ENCODE measurements around the gene CYGB. TPM values are rescaled to one million over a fixed set of nuclear protein-coding genes. Genes with fewer than 3 reads are reported as not detected.

The CYGB gene
- total RNA-seq, 1 experiment from 2014 or later, result not detected

DNA sequence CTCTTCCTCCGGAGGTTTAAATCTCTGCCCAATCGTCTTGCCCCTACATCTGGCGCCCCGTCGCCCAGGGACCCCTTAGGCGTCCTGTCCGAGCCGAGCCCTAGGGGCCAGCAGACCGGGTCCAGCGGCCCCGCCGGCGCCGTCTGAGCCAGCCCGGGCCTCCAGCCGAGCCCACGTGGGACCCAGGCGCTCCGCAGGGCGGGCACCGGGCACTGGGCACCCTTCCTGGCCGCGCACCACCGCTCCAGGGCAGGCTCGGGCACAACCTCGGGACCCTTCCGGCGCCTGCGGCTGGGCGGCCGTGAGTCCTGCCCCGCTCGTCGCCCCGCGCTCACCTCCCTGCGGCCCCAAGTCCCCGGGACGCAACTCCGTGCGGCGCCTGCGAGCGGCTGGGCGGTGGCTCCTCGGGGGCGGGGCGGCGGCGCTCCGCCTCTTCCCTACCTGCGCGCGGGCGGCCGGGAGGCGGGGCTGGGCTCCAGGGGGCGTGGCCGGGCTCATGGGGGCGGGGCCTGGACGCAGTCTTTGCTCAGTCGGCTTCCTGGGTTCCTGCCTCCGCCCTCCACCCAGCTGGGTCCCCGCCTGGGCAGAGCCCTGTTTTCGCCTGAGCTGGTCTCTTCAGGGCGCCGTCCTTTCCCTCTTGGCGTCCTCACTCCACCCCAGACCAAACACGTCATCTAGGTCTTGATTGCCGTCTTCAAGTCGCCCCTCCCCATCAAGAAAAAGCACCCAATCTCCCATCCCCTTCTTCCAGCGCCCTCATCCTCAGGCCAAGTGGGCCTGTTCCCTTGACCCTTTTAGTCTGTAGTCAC lies 36.3 kb downstream of the CYGB start, which contains the start of gene RHBDF2:
Gene RHBDF2, minus strand, starts transcription at position 406 of the 809 bp plus-strand sequence. CDS start 19,899 bp downstream, outside the sequence.
- H3K4me2 ChIP-seq (ENCODE audit: low read depth, low read length, poor library complexity, severe bottlenecking), result peak within 1 kb of the TSS; percentile 81
- no peaks in the 10 kb centered on the region for H3K27me3 ChIP-seq (ENCODE audit: low read length)
- peaks cover 2% of the 10 kb centered on the region; the same call in 1 of the 2 replicates for H4K20me1 ChIP-seq (ENCODE audit: insufficient read depth, low read depth, low read length)
- DNase-seq, result peak; percentile 94
- no peaks in the 10 kb centered on the region for H3K9me3 ChIP-seq (ENCODE audit: low read length)
- H3K79me2 ChIP-seq (ENCODE audit: low read length), result no peaks in the 10 kb centered on the region
- H3K4me1 ChIP-seq (ENCODE audit: low read length), result peaks cover 24% of the 10 kb centered on the region
- H3K27ac ChIP-seq (ENCODE audit: low read length), result no peak within 1 kb of the TSS
- H3K36me3 ChIP-seq (ENCODE audit: insufficient read depth, low read length), result no peaks in the 10 kb centered on the region
- H3K9ac ChIP-seq (ENCODE audit: low read length), result peak within 1 kb of the TSS; percentile 60
- H3K9me2 ChIP-seq (replicated peaks; ENCODE audit: insufficient read depth, low read length), result no peaks in the 10 kb centered on the region
- H2AFZ ChIP-seq (ENCODE audit: low read length), result peak within 1 kb of the TSS; percentile 86; the same call in 1 of the 2 replicates
- H3K4me3 ChIP-seq (ENCODE audit: low read length), result peak within 1 kb of the TSS; percentile 68

DNA sequence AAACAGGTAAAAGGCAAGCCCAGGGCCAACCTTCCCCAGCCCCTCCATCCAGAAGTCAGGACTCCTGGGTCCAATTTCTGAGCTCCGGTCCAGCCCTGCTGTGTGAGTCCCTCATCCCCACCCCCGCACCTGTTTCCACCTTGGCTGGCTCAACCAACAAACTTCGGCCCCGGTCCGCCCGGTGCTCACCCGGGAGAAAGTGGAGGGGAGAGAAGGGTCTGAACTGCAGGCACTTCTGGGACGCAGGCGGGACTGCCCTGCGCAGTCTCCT lies 36.8 kb downstream of the CYGB start:
- Histone ChIP-seq H3K4me1 (ENCODE audit: low read length) (peaks cover 24% of the 10 kb centered on the region), H3K36me3 (ENCODE audit: insufficient read depth, low read length) (no peaks in the 10 kb centered on the region), H3K9ac (ENCODE audit: low read length) (peak overlapping the region; percentile 60), H3K27ac (ENCODE audit: low read length) (no peak overlapping the region), H4K20me1 (ENCODE audit: insufficient read depth, low read depth, low read length) (peaks cover 7% of the 10 kb centered on the region; the same call in 1 of the 2 replicates), H3K9me2 (replicated peaks; ENCODE audit: insufficient read depth, low read length) (no peaks in the 10 kb centered on the region), H3K9me3 (ENCODE audit: low read length) (no peaks in the 10 kb centered on the region), H3K27me3 (ENCODE audit: low read length) (no peaks in the 10 kb centered on the region), H2AFZ (ENCODE audit: low read length) (peak overlapping the region; percentile 86; the same call in 1 of the 2 replicates), H3K4me2 (ENCODE audit: low read depth, low read length, poor library complexity, severe bottlenecking) (peak overlapping the region; percentile 81), H3K4me3 (ENCODE audit: low read length) (peak overlapping the region; percentile 68), H3K79me2 (ENCODE audit: low read length) (no peaks in the 10 kb centered on the region)
- no peak for DNase-seq

DNA sequence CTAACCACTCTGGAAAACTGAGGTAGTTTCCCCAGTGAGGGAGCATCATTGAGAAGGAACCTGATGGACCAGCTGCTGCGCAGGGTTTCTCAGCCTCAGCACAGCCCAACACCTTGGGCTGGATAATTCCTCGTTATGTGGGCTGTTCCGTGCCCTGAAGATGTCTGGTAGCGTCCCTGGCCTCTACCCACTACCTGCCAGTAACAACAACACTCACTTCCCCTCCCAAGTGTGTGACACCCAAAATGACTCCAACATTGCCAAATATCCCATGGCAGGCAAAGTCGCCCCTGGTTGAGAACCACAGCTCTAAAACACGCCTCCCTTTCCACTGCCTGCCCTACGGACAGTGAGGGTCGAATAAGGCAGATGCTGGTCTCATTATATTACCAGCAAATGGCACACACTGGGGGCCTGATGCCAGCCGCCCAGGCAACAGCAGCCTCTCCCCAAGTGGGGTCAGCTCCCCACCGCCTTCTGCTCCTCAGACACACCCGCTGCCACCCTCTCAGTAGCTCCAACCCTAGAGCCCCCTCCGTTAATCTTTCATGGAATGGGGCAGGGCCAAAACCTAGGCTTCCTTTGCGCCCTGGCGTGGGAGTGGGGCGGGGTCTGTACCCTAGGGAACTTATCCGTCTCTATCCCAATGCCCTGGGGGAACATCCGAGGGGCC lies 37.3 kb downstream of the CYGB start:
- Histone ChIP-seq H4K20me1 (ENCODE audit: insufficient read depth, low read depth, low read length) (peaks cover 10% of the 10 kb centered on the region; the same call in 1 of the 2 replicates), H3K79me2 (ENCODE audit: low read length) (no peaks in the 10 kb centered on the region), H3K4me1 (ENCODE audit: low read length) (peaks cover 24% of the 10 kb centered on the region), H3K27ac (ENCODE audit: low read length) (no peak overlapping the region), H2AFZ (ENCODE audit: low read length) (no peak overlapping the region), H3K4me2 (ENCODE audit: low read depth, low read length, poor library complexity, severe bottlenecking) (peak overlapping the region; percentile 81), H3K9me3 (ENCODE audit: low read length) (no peaks in the 10 kb centered on the region), H3K9me2 (replicated peaks; ENCODE audit: insufficient read depth, low read length) (no peaks in the 10 kb centered on the region), H3K27me3 (ENCODE audit: low read length) (no peaks in the 10 kb centered on the region), H3K4me3 (ENCODE audit: low read length) (peak overlapping the region; percentile 68), H3K36me3 (ENCODE audit: insufficient read depth, low read length) (no peaks in the 10 kb centered on the region), H3K9ac (ENCODE audit: low read length) (peak overlapping the region; percentile 60)
- no peak for DNase-seq

DNA sequence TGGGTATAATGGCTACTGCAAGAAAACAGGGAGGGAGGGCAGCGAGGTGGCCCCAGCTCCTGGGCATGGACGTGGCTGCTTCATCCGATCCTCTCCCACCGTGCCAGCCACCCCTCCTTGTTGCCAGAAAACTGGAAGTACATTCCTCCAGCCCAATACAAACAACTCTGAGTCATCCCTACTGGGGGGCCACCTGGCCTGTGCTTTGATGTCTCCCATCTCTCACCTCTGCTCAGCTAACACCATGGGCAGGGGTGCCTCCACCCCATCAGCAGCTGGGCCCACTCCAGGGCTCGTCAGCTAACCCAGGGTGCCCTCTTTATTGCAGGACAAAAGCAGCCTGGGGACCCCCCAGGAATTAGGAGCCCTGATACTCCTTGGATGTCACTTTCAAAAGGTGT lies 38.2 kb downstream of the CYGB start:
- H4K20me1 ChIP-seq (ENCODE audit: insufficient read depth, low read depth, low read length), result peaks cover 10% of the 10 kb centered on the region; the same call in 1 of the 2 replicates
- H3K27me3 ChIP-seq (ENCODE audit: low read length), result no peaks in the 10 kb centered on the region
- no peaks in the 10 kb centered on the region for H3K36me3 ChIP-seq (ENCODE audit: insufficient read depth, low read length)
- H3K4me1 ChIP-seq (ENCODE audit: low read length), result peaks cover 24% of the 10 kb centered on the region
- no peaks in the 10 kb centered on the region for H3K9me3 ChIP-seq (ENCODE audit: low read length)
- H2AFZ ChIP-seq (ENCODE audit: low read length), result no peak overlapping the region
- no peak overlapping the region for H3K4me2 ChIP-seq (ENCODE audit: low read depth, low read length, poor library complexity, severe bottlenecking)
- no peaks in the 10 kb centered on the region for H3K9me2 ChIP-seq (replicated peaks; ENCODE audit: insufficient read depth, low read length)
- H3K79me2 ChIP-seq (ENCODE audit: low read length), result no peaks in the 10 kb centered on the region
- H3K4me3 ChIP-seq (ENCODE audit: low read length), result no peak overlapping the region
- no peak for DNase-seq
- no peak overlapping the region for H3K27ac ChIP-seq (ENCODE audit: low read length)
- no peak overlapping the region for H3K9ac ChIP-seq (ENCODE audit: low read length)

DNA sequence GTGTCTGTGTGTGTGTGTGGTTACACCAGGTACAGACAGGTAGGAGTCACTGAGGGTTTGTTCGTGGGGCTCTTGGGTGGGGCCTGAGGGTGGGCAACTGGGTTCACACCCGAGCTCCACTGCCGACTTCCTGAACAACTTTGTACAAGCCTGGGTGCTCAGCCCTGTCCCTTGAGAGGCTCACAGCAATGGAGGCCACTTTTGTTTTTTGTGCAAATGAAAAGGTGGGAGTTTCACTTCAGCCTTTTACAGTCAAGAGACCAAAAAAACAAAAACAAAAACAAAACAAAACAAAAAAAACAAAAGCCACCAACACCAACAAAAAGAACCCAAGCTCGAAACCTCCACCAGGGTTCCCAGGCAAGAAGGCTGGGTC lies 38.6 kb downstream of the CYGB start:
- Histone ChIP-seq H3K27ac (ENCODE audit: low read length) (no peak overlapping the region), H3K9me3 (ENCODE audit: low read length) (no peaks in the 10 kb centered on the region), H3K9ac (ENCODE audit: low read length) (no peak overlapping the region), H3K79me2 (ENCODE audit: low read length) (no peaks in the 10 kb centered on the region), H3K4me3 (ENCODE audit: low read length) (no peak overlapping the region), H3K27me3 (ENCODE audit: low read length) (no peaks in the 10 kb centered on the region), H2AFZ (ENCODE audit: low read length) (no peak overlapping the region), H3K4me2 (ENCODE audit: low read depth, low read length, poor library complexity, severe bottlenecking) (no peak overlapping the region), H3K9me2 (replicated peaks; ENCODE audit: insufficient read depth, low read length) (no peaks in the 10 kb centered on the region), H3K4me1 (ENCODE audit: low read length) (peaks cover 24% of the 10 kb centered on the region), H4K20me1 (ENCODE audit: insufficient read depth, low read depth, low read length) (peaks cover 10% of the 10 kb centered on the region; the same call in 1 of the 2 replicates), H3K36me3 (ENCODE audit: insufficient read depth, low read length) (no peaks in the 10 kb centered on the region)
- DNase-seq, result no peak

DNA sequence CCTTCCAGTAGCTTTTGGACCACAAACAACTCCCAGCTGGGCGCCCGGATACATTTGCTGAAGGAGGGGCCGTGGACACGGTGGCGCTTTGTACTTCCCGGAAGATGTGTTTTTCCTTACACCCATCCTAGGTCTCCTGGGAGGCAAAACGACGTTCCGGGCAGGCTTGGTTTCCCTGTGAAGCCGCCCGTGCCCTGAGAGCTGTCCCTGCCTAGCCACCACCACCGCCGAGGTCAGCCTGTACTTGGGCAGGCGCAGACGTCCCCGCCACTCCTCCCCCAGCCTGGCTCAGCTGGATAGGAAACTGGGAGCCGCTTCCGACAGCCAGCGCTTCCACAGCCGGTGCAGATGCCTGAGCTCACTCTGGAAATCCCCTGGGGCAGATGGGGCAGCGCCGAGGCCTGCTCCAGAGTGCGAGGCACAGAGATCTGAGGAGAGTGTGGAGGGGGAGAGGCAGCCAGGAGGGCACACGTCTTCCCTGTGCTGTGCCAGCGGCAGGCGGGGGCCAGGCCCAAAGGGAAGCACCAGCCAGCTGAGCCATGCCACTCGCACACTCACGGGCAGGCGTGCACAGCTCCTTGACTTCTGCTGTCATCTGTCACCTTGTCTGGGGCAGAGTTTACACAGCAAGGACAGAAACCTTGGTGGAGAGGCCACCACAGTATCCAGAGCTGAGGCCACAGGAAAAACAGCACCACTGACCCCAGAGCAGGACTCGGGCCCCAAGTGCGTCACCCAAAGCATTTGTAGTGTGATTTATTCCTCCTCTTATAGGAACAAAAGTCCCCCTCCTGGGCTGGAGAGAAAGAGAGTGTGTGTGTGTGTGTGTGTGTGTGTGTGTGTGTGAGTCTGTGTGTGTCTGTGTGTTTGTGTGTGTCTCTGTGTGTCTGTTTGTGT lies 39.3 kb downstream of the CYGB start:
- H3K9ac ChIP-seq (ENCODE audit: low read length), result no peak overlapping the region
- no peaks in the 10 kb centered on the region for H3K36me3 ChIP-seq (ENCODE audit: insufficient read depth, low read length)
- H3K4me3 ChIP-seq (ENCODE audit: low read length), result no peak overlapping the region
- H4K20me1 ChIP-seq (ENCODE audit: insufficient read depth, low read depth, low read length), result peaks cover 13% of the 10 kb centered on the region; the same call in 1 of the 2 replicates
- no peaks in the 10 kb centered on the region for H3K27me3 ChIP-seq (ENCODE audit: low read length)
- peaks cover 30% of the 10 kb centered on the region for H3K4me1 ChIP-seq (ENCODE audit: low read length)
- H3K4me2 ChIP-seq (ENCODE audit: low read depth, low read length, poor library complexity, severe bottlenecking), result no peak overlapping the region
- H3K27ac ChIP-seq (ENCODE audit: low read length), result no peak overlapping the region
- H3K9me3 ChIP-seq (ENCODE audit: low read length), result no peaks in the 10 kb centered on the region
- H3K9me2 ChIP-seq (replicated peaks; ENCODE audit: insufficient read depth, low read length), result no peaks in the 10 kb centered on the region
- no peak overlapping the region for H2AFZ ChIP-seq (ENCODE audit: low read length)
- no peak for DNase-seq
- no peaks in the 10 kb centered on the region for H3K79me2 ChIP-seq (ENCODE audit: low read length)

DNA sequence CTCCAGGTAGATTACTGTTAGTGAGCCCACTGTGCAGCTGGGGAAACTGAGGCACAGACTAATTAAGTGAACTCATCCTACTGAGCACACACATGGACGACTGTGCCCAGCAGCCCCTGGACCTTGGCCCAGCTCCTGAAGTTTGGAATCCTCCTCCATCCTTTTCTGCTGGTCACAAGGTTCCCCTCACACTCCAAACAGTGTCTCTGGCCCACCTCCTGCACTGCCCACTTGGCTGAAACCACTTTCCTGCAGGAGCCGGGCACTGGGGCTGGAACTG lies 39.9 kb downstream of the CYGB start:
- H3K9me2 ChIP-seq (replicated peaks; ENCODE audit: insufficient read depth, low read length), result no peaks in the 10 kb centered on the region
- H3K27me3 ChIP-seq (ENCODE audit: low read length), result no peaks in the 10 kb centered on the region
- peaks cover 36% of the 10 kb centered on the region for H3K4me1 ChIP-seq (ENCODE audit: low read length)
- no peaks in the 10 kb centered on the region for H3K36me3 ChIP-seq (ENCODE audit: insufficient read depth, low read length)
- no peak for DNase-seq
- peaks cover 13% of the 10 kb centered on the region; the same call in 1 of the 2 replicates for H4K20me1 ChIP-seq (ENCODE audit: insufficient read depth, low read depth, low read length)
- H3K4me2 ChIP-seq (ENCODE audit: low read depth, low read length, poor library complexity, severe bottlenecking), result no peak overlapping the region
- no peak overlapping the region for H2AFZ ChIP-seq (ENCODE audit: low read length)
- H3K27ac ChIP-seq (ENCODE audit: low read length), result no peak overlapping the region
- H3K79me2 ChIP-seq (ENCODE audit: low read length), result no peaks in the 10 kb centered on the region
- H3K4me3 ChIP-seq (ENCODE audit: low read length), result no peak overlapping the region
- H3K9ac ChIP-seq (ENCODE audit: low read length), result no peak overlapping the region
- no peaks in the 10 kb centered on the region for H3K9me3 ChIP-seq (ENCODE audit: low read length)

DNA sequence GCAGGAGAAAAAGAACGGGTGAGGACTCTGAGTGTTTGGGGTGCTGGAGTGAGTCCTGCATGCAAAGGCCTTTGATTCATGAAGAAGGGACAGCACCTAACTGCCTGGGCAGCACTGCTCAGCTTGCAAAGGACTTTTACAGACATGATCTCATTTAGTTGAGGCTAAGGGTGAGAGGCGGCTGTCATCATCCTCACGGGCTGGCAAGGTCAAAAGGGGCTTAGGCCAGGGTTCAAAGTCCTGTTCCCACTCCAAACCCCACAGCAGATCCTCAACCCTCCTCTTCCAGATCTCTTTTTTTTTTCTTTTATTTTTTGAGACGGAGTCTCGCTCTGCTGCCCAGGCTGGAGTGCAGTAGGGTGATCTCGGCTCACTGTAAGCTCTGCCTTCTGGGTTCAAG lies 41.0 kb downstream of the CYGB start:
- no peaks in the 10 kb centered on the region for H3K36me3 ChIP-seq (ENCODE audit: insufficient read depth, low read length)
- no peak overlapping the region for H3K4me3 ChIP-seq (ENCODE audit: low read length)
- no peaks in the 10 kb centered on the region for H3K9me2 ChIP-seq (replicated peaks; ENCODE audit: insufficient read depth, low read length)
- H3K9me3 ChIP-seq (ENCODE audit: low read length), result no peaks in the 10 kb centered on the region
- no peaks in the 10 kb centered on the region for H3K27me3 ChIP-seq (ENCODE audit: low read length)
- no peaks in the 10 kb centered on the region for H3K79me2 ChIP-seq (ENCODE audit: low read length)
- no peak overlapping the region for H3K4me2 ChIP-seq (ENCODE audit: low read depth, low read length, poor library complexity, severe bottlenecking)
- H3K9ac ChIP-seq (ENCODE audit: low read length), result no peak overlapping the region
- H3K27ac ChIP-seq (ENCODE audit: low read length), result no peak overlapping the region
- no peak overlapping the region for H2AFZ ChIP-seq (ENCODE audit: low read length)
- peaks cover 13% of the 10 kb centered on the region; the same call in 1 of the 2 replicates for H4K20me1 ChIP-seq (ENCODE audit: insufficient read depth, low read depth, low read length)
- no peak for DNase-seq
- peaks cover 38% of the 10 kb centered on the region for H3K4me1 ChIP-seq (ENCODE audit: low read length)

Measured in Karpas-422 (cell line).